Measurements from ENCODE around the gene GAA. TPM values are rescaled to one million over a fixed set of nuclear protein-coding genes. Genes with fewer than 3 reads are reported as not detected.

Gene GAA
- total RNA-seq, 1 donor from 2014 or later, result 143 TPM

GRCh38 chr17:80097844-80098691, 3.3 kb upstream of the GAA start:
- Histone ChIP-seq H3K27ac (no peak overlapping the region), H3K27me3 (ENCODE audit: low read depth) (no peaks in the 10 kb centered on the region), H3K4me1 (peaks cover 17% of the 10 kb centered on the region), H3K4me3 (no peak overlapping the region), H3K36me3 (no peaks in the 10 kb centered on the region), H3K9me3 (no peaks in the 10 kb centered on the region)
- no peak for DNase-seq
- TF ChIP-seq CTCF (IDR thresholded peaks at IDR 0.05), result no peak
- intact Hi-C loops (cut with DNase I), result no loop called here
- ATAC-seq, result no peak

DNA sequence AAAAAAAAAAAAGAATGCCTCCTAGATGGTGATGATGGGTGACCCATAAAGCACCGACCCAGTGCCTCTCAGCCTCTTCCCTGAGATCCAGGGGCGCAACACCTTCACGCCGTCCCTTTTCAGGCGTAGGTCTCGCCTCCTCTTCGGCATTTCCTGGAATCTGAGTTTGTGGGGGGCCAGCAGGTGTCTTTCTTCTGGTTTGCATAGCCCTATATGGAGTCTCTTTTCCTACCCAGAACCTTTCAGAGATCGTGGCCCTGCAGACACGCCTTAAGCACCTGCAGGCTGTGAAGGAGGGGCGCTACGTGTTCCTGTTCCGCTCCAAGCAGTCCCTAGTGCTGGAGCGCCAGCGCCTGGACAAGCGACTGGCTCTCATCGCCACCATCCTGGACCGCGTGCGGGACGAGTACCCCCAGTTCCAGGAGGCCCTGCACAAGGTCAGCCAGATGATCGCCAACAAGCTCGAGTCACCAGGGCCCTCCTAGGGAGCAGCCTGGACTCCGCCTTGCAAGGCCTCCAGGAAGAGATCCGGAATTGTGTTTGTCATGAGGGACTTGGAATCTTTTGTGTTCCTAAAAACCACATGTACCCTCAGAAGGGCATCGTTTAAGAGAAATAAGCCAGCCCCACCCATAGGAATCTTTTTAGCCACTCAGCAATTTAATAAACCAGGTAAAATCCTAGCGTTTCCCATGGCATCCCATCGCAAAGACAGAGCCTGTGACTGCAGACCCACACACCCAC, 1.9 kb upstream of the GAA start:
- Histone ChIP-seq H3K36me3 (no peaks in the 10 kb centered on the region), H3K4me3 (no peak overlapping the region), H3K9me3 (no peaks in the 10 kb centered on the region), H3K27me3 (ENCODE audit: low read depth) (no peaks in the 10 kb centered on the region), H3K4me1 (peaks cover 17% of the 10 kb centered on the region), H3K27ac (no peak overlapping the region)
- no peak for DNase-seq
- no peak for ATAC-seq
- intact Hi-C loops (cut with DNase I), result no loop called here
- TF ChIP-seq CTCF (IDR thresholded peaks at IDR 0.05), result no peak

- H3K9me3 ChIP-seq, result no peaks in the 10 kb centered on the region
- no peak overlapping the region for H3K4me3 ChIP-seq
- intact Hi-C loops (cut with DNase I), result no loop called here
- ATAC-seq (no peak), DNase-seq (no peak)
- no peak for TF ChIP-seq CTCF (IDR thresholded peaks at IDR 0.05)
- no peak overlapping the region for H3K27ac ChIP-seq
- H3K4me1 ChIP-seq, result peaks cover 17% of the 10 kb centered on the region
- no peaks in the 10 kb centered on the region for H3K36me3 ChIP-seq
- no peaks in the 10 kb centered on the region for H3K27me3 ChIP-seq (ENCODE audit: low read depth)
Measured at GRCh38 chr17:80100035-80100323, 1.4 kb upstream of the GAA start.

DNA sequence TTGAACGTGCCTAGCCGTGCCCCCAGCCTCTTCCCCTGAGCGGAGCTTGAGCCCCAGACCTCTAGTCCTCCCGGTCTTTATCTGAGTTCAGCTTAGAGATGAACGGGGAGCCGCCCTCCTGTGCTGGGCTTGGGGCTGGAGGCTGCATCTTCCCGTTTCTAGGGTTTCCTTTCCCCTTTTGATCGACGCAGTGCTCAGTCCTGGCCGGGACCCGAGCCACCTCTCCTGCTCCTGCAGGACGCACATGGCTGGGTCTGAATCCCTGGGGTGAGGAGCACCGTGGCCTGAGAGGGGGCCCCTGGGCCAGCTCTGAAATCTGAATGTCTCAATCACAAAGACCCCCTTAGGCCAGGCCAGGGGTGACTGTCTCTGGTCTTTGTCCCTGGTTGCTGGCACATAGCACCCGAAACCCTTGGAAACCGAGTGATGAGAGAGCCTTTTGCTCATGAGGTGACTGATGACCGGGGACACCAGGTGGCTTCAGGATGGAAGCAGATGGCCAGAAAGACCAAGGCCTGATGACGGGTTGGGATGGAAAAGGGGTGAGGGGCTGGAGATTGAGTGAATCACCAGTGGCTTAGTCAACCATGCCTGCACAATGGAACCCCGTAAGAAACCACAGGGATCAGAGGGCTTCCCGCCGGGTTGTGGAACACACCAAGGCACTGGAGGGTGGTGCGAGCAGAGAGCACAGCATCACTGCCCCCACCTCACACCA, 724 bp downstream of the GAA start:
- Histone ChIP-seq H3K4me3 (peak overlapping the region; percentile 86), H3K9me3 (no peaks in the 10 kb centered on the region), H3K27ac (peak overlapping the region; percentile 89), H3K27me3 (ENCODE audit: low read depth) (no peaks in the 10 kb centered on the region), H3K36me3 (no peaks in the 10 kb centered on the region), H3K4me1 (peaks cover 17% of the 10 kb centered on the region)
- no peak for TF ChIP-seq CTCF (IDR thresholded peaks at IDR 0.05)
- DNase-seq (no peak), ATAC-seq (peak; percentile 38 to 41)
- intact Hi-C loops (cut with DNase I), result no loop called here

DNA sequence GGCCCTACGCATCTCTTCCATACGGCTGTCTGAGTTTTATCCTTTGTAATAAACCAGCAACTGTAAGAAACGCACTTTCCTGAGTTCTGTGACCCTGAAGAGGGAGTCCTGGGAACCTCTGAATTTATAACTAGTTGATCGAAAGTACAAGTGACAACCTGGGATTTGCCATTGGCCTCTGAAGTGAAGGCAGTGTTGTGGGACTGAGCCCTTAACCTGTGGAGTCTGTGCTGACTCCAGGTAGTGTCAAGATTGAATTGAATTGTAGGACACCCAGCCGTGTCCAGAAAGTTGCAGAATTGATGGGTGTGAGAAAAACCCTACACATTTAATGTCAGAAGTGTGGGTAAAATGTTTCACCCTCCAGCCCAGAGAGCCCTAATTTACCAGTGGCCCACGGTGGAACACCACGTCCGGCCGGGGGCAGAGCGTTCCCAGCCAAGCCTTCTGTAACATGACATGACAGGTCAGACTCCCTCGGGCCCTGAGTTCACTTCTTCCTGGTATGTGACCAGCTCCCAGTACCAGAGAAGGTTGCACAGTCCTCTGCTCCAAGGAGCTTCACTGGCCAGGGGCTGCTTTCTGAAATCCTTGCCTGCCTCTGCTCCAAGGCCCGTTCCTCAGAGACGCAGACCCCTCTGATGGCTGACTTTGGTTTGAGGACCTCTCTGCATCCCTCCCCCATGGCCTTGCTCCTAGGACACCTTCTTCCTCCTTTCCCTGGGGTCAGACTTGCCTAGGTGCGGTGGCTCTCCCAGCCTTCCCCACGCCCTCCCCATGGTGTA, 1.5 kb downstream of the GAA start:
- Histone ChIP-seq H3K4me3 (peak overlapping the region; percentile 86), H3K36me3 (no peaks in the 10 kb centered on the region), H3K9me3 (no peaks in the 10 kb centered on the region), H3K27ac (no peak overlapping the region), H3K4me1 (peaks cover 17% of the 10 kb centered on the region), H3K27me3 (ENCODE audit: low read depth) (no peaks in the 10 kb centered on the region)
- no peak for DNase-seq
- no peak for TF ChIP-seq CTCF (IDR thresholded peaks at IDR 0.05)
- intact Hi-C loops (cut with DNase I), result no loop called here
- no peak for ATAC-seq
